ENCODE results near the gene GSE1.

- TF ChIP-seq ZNF316 (IDR thresholded peaks at IDR 0.05) (no peak), SMARCC2 (IDR thresholded peaks at IDR 0.05; ENCODE audit: low read depth) (no peak), RAD21 (CRISPR knock-in tag; conservative IDR thresholded peaks at IDR 0.05 in 1 of 2, IDR thresholded peaks at IDR 0.05 in 1 of 2) (no peak), ZSCAN32 (CRISPR knock-in tag; IDR thresholded peaks at IDR 0.05) (no peak)
Measured at GRCh38 chr16:85594978-85595661, 18.0 kb upstream of the GSE1 start.
